WTC11 (cell line): Measurements from ENCODE around the gene CALN1.

Experiments used
- ELF4 ChIP-seq: sonication (generic); formaldehyde crosslinking; IDR thresholded peaks from 2 replicates; pipeline ENCODE4 v1.8.1; 2022; ENCODE audit warnings: low read depth, mild to moderate bottlenecking, moderate library complexity, missing genetic modification reagents
- ETV6 ChIP-seq: sonication (generic); formaldehyde crosslinking; IDR thresholded peaks from 2 replicates; pipeline ENCODE4 v1.8.1; 2022; ENCODE audit warnings: mild to moderate bottlenecking, missing genetic modification reagents
- SP1 ChIP-seq: sonication (generic); formaldehyde crosslinking; conservative IDR thresholded peaks from 2 replicates; pipeline ENCODE4 v1.8.1; 2022; ENCODE audit warnings: missing genetic modification reagents
- TF ChIP-seq, protein P1 (sequence below): fragments of 200-600 bp; IDR thresholded peaks from 2 replicates; pipeline ENCODE4 v1.8.0; 2022; ENCODE audit warnings: antibody characterized with exemption

DNA sequence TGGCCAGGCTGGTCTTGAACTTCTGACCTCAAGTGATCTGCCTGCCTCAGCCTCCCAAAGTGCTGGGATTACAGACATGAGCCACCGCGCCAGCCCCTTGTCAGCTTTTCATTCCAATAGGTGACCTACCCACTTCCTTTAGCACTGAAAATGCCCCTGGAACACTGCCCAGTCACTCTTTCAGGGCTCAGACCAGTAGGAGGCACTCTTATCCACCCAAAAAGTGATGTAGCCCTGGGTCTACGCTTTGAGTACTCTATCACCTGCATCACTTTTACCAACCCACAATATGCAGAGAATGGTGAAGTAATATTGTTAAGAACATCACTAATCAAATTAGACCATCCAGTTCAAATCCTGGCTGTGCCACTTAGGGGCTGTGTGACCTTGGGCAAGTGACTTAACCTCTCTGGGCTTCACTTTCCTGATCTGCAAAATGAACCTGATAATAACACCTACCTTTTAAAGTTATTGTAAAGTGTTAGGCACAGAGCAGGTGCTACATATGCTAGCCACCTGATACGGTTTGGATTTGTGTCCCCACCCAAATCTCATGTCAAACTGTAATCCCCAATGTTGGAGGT lies 5.2 kb downstream of the CALN1 start:
- TF ChIP-seq ELF4 (CRISPR knock-in tag) (no peak), SP1 (CRISPR knock-in tag) (no peak), ETV6 (CRISPR knock-in tag) (no peak)
- TF ChIP-seq, protein P1, sequence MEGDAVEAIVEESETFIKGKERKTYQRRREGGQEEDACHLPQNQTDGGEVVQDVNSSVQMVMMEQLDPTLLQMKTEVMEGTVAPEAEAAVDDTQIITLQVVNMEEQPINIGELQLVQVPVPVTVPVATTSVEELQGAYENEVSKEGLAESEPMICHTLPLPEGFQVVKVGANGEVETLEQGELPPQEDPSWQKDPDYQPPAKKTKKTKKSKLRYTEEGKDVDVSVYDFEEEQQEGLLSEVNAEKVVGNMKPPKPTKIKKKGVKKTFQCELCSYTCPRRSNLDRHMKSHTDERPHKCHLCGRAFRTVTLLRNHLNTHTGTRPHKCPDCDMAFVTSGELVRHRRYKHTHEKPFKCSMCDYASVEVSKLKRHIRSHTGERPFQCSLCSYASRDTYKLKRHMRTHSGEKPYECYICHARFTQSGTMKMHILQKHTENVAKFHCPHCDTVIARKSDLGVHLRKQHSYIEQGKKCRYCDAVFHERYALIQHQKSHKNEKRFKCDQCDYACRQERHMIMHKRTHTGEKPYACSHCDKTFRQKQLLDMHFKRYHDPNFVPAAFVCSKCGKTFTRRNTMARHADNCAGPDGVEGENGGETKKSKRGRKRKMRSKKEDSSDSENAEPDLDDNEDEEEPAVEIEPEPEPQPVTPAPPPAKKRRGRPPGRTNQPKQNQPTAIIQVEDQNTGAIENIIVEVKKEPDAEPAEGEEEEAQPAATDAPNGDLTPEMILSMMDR: no peak
